RWPE2 (cell line): Measurements from ENCODE around the gene STX16.
A peak's percentile ranks its signal among the peaks of the same experiment; 100 is the strongest.

Experiments
- ATAC-seq: fragments of 200-7000 bp; cut with Tn5 transposase; 3 replicates; pipeline ENCODE4 v1.9.1; 2021; ENCODE audit warnings: low read depth
- DNase-seq: peaks from one replicate; pipeline ENCODE4 v3.0.0-alpha.2; 2020; ENCODE audit warnings: low spot score
- H3K27ac ChIP-seq: fragments of 450-650 bp; 2 replicates; pipeline ENCODE4 v1.5.1; 2017; ENCODE audit warnings: mild to moderate bottlenecking; ENCODE audit not compliant: poor library complexity, severe bottlenecking
- H3K27me3 ChIP-seq: fragments of 250-450 bp; sonication (Bioruptor Pico); 2 replicates; pipeline ENCODE4 v1.5.1; 2021; ENCODE audit warnings: mild to moderate bottlenecking, moderate library complexity; ENCODE audit not compliant: insufficient read depth, poor library complexity, severe bottlenecking
- H3K36me3 ChIP-seq: fragments of 250-450 bp; sonication (Bioruptor Pico); 2 replicates; pipeline ENCODE4 v1.5.1; 2020; ENCODE audit warnings: low read depth, mild to moderate bottlenecking, moderate library complexity
- H3K4me1 ChIP-seq: fragments of 250-450 bp; sonication (Bioruptor Pico); 2 replicates; pipeline ENCODE4 v1.5.1; 2021; ENCODE audit warnings: mild to moderate bottlenecking, moderate library complexity; ENCODE audit not compliant: insufficient read depth, poor library complexity, severe bottlenecking
- H3K4me3 ChIP-seq: fragments of 250-450 bp; sonication (Bioruptor Pico); 2 replicates; pipeline ENCODE4 v1.5.1; 2021; ENCODE audit warnings: mild to moderate bottlenecking, moderate library complexity; ENCODE audit not compliant: severe bottlenecking
- H3K9me3 ChIP-seq: fragments of 250-450 bp; sonication (Bioruptor Pico); 2 replicates; pipeline ENCODE4 v1.5.1; 2021; ENCODE audit warnings: mild to moderate bottlenecking, moderate library complexity; ENCODE audit not compliant: severe bottlenecking
- TF ChIP-seq, protein P1 (sequence below): fragments of 450-650 bp; IDR thresholded peaks from one replicate; pipeline ENCODE4 v1.5.1; 2017; ENCODE audit warnings: mild to moderate bottlenecking, moderate library complexity; ENCODE audit not compliant: poor library complexity, severe bottlenecking

The STX16 gene

DNA sequence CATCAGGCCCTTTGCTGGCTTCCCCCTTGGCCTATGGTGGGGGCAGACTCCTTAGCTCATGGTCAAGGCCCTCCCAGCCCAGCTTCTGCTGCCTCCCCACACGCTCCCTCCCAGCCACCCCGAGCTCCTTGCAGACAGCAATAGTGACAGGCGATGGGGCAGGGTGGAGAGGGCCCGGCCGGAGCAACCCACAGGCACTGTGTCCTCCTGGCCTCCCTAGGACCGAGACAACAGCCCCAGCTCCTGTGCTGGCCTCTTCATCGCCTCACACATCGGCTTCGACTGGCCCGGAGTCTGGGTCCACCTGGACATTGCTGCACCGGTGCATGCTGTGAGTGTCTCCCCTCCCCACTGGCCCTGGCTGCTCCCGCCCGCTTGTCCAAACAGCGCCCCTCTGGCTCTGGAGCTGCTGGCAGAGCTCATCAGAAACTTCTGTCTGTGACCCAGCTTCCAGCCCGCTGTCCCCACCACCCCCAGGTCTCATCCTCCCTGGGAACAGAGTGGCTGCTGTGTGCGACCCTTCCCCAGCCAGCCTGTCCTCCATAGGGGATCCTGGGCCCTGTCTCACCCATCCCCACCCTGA lies 63.3 kb downstream of the STX16 start:
- no peaks in the 10 kb centered on the region for H3K4me1 ChIP-seq
- H3K36me3 ChIP-seq: no peaks in the 10 kb centered on the region
- no peak overlapping the region for H3K27ac ChIP-seq
- DNase-seq: peak; percentile 89
- ATAC-seq: peak; percentile 1; the same call in 1 of the 3 replicates
- no peaks in the 10 kb centered on the region for H3K9me3 ChIP-seq
- TF ChIP-seq, protein P1, sequence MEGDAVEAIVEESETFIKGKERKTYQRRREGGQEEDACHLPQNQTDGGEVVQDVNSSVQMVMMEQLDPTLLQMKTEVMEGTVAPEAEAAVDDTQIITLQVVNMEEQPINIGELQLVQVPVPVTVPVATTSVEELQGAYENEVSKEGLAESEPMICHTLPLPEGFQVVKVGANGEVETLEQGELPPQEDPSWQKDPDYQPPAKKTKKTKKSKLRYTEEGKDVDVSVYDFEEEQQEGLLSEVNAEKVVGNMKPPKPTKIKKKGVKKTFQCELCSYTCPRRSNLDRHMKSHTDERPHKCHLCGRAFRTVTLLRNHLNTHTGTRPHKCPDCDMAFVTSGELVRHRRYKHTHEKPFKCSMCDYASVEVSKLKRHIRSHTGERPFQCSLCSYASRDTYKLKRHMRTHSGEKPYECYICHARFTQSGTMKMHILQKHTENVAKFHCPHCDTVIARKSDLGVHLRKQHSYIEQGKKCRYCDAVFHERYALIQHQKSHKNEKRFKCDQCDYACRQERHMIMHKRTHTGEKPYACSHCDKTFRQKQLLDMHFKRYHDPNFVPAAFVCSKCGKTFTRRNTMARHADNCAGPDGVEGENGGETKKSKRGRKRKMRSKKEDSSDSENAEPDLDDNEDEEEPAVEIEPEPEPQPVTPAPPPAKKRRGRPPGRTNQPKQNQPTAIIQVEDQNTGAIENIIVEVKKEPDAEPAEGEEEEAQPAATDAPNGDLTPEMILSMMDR: no peak
- peaks cover 5% of the 10 kb centered on the region for H3K27me3 ChIP-seq
- no peak overlapping the region for H3K4me3 ChIP-seq

DNA sequence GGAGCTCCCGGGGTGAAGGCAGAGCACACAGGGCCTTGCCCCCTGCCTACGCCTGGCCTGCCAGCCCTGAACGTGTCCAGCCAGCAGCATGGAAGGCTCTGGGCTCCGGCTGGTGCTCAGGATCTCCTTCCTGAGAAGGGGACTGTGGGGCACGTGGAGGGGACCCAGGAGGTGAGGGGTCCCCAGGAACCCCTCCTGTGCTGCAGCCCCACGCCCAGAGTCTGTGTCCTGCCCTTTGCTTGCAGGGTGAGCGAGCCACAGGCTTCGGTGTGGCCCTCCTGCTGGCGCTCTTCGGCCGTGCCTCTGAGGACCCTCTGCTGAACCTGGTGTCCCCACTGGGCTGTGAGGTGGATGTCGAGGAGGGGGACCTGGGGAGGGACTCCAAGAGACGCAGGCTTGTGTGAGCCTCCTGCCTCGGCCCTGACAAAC lies 63.9 kb downstream of the STX16 start:
- Histone ChIP-seq H3K4me3 (no peak overlapping the region), H3K36me3 (no peaks in the 10 kb centered on the region), H3K27me3 (peaks cover 6% of the 10 kb centered on the region), H3K9me3 (no peaks in the 10 kb centered on the region), H3K27ac (no peak overlapping the region), H3K4me1 (no peaks in the 10 kb centered on the region)
- TF ChIP-seq, protein P1: no peak
- DNase-seq (peak; percentile 79), ATAC-seq (no peak)

DNA sequence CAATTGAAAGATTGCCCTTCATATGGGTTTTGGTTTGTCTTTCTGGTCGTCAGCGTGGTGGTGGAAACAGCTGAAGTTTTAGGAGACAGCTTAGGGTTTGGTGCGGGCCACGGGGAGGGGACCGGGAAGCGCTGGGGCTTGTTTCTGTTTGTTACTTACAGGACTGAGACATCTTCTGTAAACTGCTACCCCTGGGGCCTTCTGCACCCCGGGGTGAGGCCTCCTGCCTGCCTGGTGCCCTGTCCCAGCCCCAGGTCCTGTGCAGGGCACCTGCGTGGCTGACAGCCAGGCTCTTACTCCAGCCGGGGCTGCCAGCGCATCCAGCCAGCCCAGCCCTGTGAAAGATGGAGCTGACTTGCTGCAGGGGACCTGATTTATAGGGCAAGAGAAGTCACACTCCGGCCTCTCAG lies 64.3 kb downstream of the STX16 start:
- DNase-seq: peak; percentile 72
- no peaks in the 10 kb centered on the region for H3K4me1 ChIP-seq
- no peak overlapping the region for H3K4me3 ChIP-seq
- H3K27ac ChIP-seq: no peak overlapping the region
- TF ChIP-seq, protein P1: no peak
- peaks cover 7% of the 10 kb centered on the region for H3K27me3 ChIP-seq
- no peaks in the 10 kb centered on the region for H3K9me3 ChIP-seq
- H3K36me3 ChIP-seq: no peaks in the 10 kb centered on the region
- no peak for ATAC-seq

DNA sequence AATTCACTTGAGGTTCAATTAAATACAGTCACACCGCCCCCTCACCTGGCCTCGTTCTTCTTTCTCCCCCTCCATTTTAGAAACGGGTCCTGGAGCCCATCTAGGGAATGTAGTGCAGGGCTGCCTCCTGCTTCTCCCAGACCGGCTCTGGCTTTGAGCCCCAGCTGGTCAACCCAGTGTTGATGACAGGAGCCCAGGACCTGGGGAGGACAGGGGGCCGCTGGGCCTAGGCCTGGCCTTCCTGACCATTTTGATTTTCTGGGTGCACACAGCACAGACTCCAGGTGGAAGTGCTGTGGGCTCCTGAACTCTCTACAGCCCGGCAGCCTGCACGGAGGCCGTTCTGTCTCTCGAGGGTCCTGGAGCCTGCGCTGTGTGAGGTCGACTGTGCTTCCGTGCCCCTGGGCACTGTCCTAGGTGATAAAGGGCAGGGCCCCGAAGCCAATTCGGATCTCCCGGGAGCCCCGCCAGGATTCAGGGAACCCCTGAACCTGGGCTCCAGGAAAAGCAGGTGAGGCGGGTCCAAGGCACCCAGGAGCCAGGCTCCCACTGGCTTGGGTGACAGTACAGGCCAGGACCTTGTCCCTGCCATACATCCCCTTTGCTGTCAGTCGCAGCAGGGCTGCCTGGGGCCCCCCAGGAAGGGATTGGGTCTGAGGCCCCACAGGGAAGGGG lies 64.9 kb downstream of the STX16 start:
- no peak overlapping the region for H3K27ac ChIP-seq
- H3K4me3 ChIP-seq: no peak overlapping the region
- H3K4me1 ChIP-seq: no peaks in the 10 kb centered on the region
- DNase-seq: peak; percentile 84
- H3K27me3 ChIP-seq: peaks cover 13% of the 10 kb centered on the region
- no peaks in the 10 kb centered on the region for H3K9me3 ChIP-seq
- TF ChIP-seq, protein P1: no peak
- ATAC-seq: 0 out of 3 replicates have a peak, but pooled peaks have one; percentile 1
- no peaks in the 10 kb centered on the region for H3K36me3 ChIP-seq
